Activated CD4-positive, alpha-beta T cell treated with anti-CD3 and anti-CD28 coated beads, Interleukin-2, amount 10 ng/mL, durations not matched to agents 7 days and 5 days (primary cell): ENCODE measurements around the gene STAT4. TPM values are rescaled to one million over a fixed set of nuclear protein-coding genes. Genes with fewer than 3 reads are reported as not detected.

Experiments
- CTCF ChIA-PET: fragments of 350-600 bp; sonication (Branson Sonifier 250); formaldehyde crosslinking; loops from one replicate; lab custom pipeline; 2021; ENCODE audit warnings: antibody characterized with exemption; lab: Charles Lee
- POLR2A ChIA-PET: fragments of 350-600 bp; sonication (Branson Sonifier 250); formaldehyde crosslinking; loops from one replicate; lab custom pipeline; 2021; ENCODE audit warnings: antibody characterized with exemption; lab: Charles Lee
- DNase-seq: peaks from one replicate; pipeline ENCODE4 v3.0.0-alpha.2; 2020
- H3K27ac Mint-ChIP-seq: one replicate; pipeline ENCODE4 v1.8.0; 2021; ENCODE audit warnings: mild to moderate bottlenecking, moderate library complexity, mixed read lengths
- H3K27me3 Mint-ChIP-seq: one replicate; pipeline ENCODE4 v1.8.0; 2021; ENCODE audit warnings: mixed read lengths
- H3K36me3 Mint-ChIP-seq: one replicate; pipeline ENCODE4 v1.8.0; 2021; ENCODE audit warnings: low read depth, mixed read lengths
- H3K4me1 Mint-ChIP-seq: one replicate; pipeline ENCODE4 v1.8.0; 2021; ENCODE audit warnings: mixed read lengths
- H3K4me3 Mint-ChIP-seq: one replicate; pipeline ENCODE4 v1.8.0; 2021; ENCODE audit warnings: mild to moderate bottlenecking, moderate library complexity, mixed read lengths
- H3K9me3 Mint-ChIP-seq: one replicate; pipeline ENCODE4 v1.8.0; 2021; ENCODE audit warnings: mixed read lengths
- total RNA-seq, 2 experiments: library from RNA; stranded (reverse); gene quantifications; one replicate each; pipeline ENCODE4 v1.2.3, GENCODE V29; 2021

Gene STAT4
- total RNA-seq, 2 experiments from 2014 or later, result 72.6 to 84.4 TPM

DNA sequence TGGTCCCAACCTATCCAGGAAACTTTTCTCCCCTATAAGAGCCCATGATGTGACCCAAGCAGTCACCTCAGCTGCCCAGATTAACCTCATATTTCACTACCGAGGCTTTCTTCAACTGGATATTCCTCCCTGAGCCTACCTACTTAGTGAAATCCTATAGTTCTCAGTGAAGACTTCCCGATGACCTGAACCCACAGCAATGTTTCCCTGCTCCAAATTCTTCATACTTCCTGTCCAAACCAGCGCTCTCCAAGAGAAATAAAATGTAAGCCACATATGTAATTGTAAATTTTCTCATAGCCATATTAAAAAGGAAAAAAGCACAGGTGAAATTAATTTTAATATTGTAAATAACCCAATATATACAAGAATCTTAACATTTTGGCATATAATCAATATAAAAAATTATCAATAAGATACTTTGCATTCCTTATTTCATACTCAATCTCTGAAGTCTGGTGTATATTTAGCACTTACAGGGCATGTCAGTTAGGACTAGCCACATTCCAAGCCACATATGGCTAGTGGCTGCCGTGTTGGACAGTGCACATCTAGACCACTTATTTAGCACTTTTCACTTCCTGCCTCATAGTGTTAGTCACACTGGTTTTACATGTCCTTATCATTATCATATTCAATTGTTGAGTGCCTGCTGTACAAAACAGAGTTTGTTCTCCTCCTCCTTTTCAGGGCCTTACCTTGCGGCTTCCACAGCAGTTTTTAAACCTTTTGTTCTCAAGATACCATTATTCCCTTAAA is 1.9 kb upstream of the STAT4 start:
- no peak for DNase-seq
- H3K27me3 Mint-ChIP-seq, result no peaks in the 10 kb centered on the region
- peaks cover 7% of the 10 kb centered on the region for H3K36me3 Mint-ChIP-seq
- peak overlapping the region; percentile 55 for H3K27ac Mint-ChIP-seq
- H3K4me3 Mint-ChIP-seq, result no peak overlapping the region
- POLR2A ChIA-PET, result no interaction called here
- no peaks in the 10 kb centered on the region for H3K9me3 Mint-ChIP-seq
- CTCF ChIA-PET, result no interaction called here
- peaks cover 54% of the 10 kb centered on the region for H3K4me1 Mint-ChIP-seq

DNA sequence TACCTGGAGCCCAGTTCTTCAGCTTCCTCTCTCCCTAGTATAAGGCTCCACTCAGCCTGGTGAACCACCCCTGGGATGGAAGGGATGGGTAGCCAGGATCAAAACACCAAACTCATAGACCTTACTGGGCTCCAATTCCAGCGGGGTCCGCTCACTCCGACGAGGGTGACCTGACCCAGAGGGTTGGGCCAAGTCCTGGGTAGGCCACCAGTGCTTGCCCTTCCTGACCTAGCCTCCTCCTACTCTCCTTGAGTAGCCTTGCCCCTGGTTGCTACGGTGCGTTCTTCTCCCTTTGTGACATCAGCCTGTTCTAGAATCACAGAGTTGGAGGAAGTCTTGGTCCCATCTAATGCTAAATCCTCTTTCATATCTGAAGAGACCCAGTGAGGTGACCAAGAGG is 537 bp upstream of the STAT4 start:
- H3K4me3 Mint-ChIP-seq, result peak overlapping the region; percentile 93
- POLR2A ChIA-PET, result no interaction called here
- no peaks in the 10 kb centered on the region for H3K9me3 Mint-ChIP-seq
- H3K4me1 Mint-ChIP-seq, result peaks cover 63% of the 10 kb centered on the region
- H3K27ac Mint-ChIP-seq, result peak overlapping the region; percentile 96
- no peak for DNase-seq
- no peaks in the 10 kb centered on the region for H3K27me3 Mint-ChIP-seq
- CTCF ChIA-PET, result interaction anchor here (1.0 to 4.3 kb wide), 4 partner anchors 7 to 99 kb away, joined by 3 to 29 read pairs (median 5); no protein-coding TSS in a partner anchor
- H3K36me3 Mint-ChIP-seq, result peaks cover 19% of the 10 kb centered on the region

DNA sequence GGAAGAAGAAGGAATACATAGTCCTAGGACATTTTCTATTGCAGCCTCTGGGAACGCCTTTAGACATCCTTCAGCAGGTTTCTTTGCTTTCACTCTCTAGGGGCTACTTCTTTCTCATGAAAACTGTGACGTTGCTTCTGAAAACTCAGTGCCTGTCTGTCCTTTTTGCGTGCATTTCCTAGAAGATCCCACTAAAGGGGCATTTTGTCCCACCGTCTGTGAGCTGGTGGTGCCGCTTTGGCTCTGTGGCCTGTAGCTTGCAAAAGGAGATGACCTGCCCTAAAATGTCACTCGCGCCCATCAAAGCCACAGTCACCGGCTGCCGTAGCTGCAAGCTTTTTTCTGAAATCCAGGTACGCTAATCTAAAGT is 579 bp downstream of the STAT4 start:
- peak overlapping the region; percentile 96 for H3K27ac Mint-ChIP-seq
- peaks cover 66% of the 10 kb centered on the region for H3K4me1 Mint-ChIP-seq
- peak; percentile 39 for DNase-seq
- ChIA-PET CTCF (interaction anchor here (0.9 to 4.3 kb wide), 7 partner anchors 9 to 98 kb away, joined by 3 to 29 read pairs (median 5); no protein-coding TSS in a partner anchor), POLR2A (interaction anchor here (0.6 to 0.9 kb wide), 2 partner anchors 88 to 102 kb away, joined by 3 read pairs; no protein-coding TSS in a partner anchor)
- H3K4me3 Mint-ChIP-seq, result peak overlapping the region; percentile 93
- H3K36me3 Mint-ChIP-seq, result peaks cover 29% of the 10 kb centered on the region
- no peaks in the 10 kb centered on the region for H3K9me3 Mint-ChIP-seq
- H3K27me3 Mint-ChIP-seq, result no peaks in the 10 kb centered on the region

DNA sequence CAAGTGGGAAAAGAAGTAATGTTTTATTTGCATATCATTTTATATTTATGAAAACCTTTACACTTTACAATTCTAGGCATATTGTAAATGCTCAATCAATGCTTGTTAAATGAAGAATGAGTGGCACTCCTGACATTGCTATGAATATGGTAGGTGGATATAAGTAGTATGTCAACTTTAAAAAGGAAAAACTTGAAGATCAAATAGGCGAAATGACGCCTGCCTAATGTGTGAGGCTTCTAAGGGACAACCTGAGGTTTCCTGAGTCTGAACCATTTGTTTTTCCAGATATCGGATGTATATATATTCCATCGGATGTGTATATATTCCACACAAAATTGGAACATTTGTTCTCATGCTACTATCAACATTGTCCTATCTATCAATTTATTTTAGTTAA is 1.4 kb downstream of the STAT4 start:
- no peak for DNase-seq
- Mint-ChIP-seq H3K4me1 (peaks cover 58% of the 10 kb centered on the region), H3K27me3 (no peaks in the 10 kb centered on the region), H3K36me3 (peaks cover 33% of the 10 kb centered on the region), H3K4me3 (peak overlapping the region; percentile 93), H3K9me3 (no peaks in the 10 kb centered on the region), H3K27ac (peak overlapping the region; percentile 96)
- ChIA-PET CTCF (interaction anchor here (1.0 to 4.3 kb wide), 6 partner anchors 9 to 97 kb away, joined by 3 to 29 read pairs (median 6); no protein-coding TSS in a partner anchor), POLR2A (no interaction called here)

DNA sequence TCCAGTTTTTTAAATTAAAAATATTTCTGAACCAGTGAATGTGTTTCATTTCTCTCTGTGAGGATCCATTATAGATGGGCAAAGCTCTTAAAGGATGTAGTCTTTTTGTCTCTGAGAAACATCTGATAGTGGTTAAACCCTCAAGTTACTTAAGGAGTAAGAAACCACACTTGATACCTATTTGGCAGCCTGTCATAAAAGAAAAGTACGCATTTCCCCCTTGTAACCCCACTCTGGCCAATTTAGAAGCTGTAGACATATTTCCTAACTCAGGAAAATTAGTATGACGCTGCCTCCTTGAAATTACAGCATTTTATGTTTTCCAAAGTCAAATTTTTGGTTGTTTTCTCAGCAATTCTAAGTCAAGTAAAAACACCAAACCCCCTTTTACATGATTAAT is 2.0 kb downstream of the STAT4 start:
- CTCF ChIA-PET, result interaction anchor here (0.9 to 4.3 kb wide), 6 partner anchors 13 to 162 kb away, joined by 3 to 29 read pairs (median 6); no protein-coding TSS in a partner anchor
- peak overlapping the region; percentile 96 for H3K27ac Mint-ChIP-seq
- POLR2A ChIA-PET, result interaction anchor here (0.6 to 0.7 kb wide), 3 partner anchors 10 to 98 kb away, joined by 3 to 4 read pairs (median 3); no protein-coding TSS in a partner anchor
- no peaks in the 10 kb centered on the region for H3K27me3 Mint-ChIP-seq
- peaks cover 62% of the 10 kb centered on the region for H3K4me1 Mint-ChIP-seq
- H3K4me3 Mint-ChIP-seq, result peak overlapping the region; percentile 93
- no peaks in the 10 kb centered on the region for H3K9me3 Mint-ChIP-seq
- H3K36me3 Mint-ChIP-seq, result peaks cover 39% of the 10 kb centered on the region
- peak; percentile 25 for DNase-seq

DNA sequence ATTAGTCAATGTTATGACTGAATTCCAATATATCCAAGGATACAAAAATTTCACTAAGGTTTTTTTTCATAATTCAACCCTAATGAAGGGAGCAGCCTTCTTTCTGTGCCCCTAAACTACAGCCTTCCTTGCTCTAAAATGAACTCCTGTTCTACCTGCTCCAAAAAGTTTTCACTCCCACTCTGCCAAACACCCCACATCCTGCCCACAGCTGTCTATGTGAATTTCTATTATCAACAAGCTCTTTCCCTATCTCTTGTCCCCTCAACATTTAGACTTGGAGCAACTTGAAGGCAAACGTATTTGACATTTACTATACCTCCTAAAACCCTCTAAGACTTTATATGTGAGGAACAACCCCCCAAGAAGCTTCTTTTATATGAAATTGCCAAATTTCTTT is 2.5 kb downstream of the STAT4 start:
- Mint-ChIP-seq H3K36me3 (peaks cover 42% of the 10 kb centered on the region), H3K9me3 (no peaks in the 10 kb centered on the region), H3K27ac (peak overlapping the region; percentile 96), H3K27me3 (no peaks in the 10 kb centered on the region), H3K4me1 (peaks cover 60% of the 10 kb centered on the region), H3K4me3 (peak overlapping the region; percentile 93)
- ChIA-PET CTCF (interaction anchor here (0.9 to 4.3 kb wide), 5 partner anchors 12 to 162 kb away, joined by 3 to 29 read pairs (median 6); no protein-coding TSS in a partner anchor), POLR2A (interaction anchor here (0.6 to 0.7 kb wide), 3 partner anchors 9 to 97 kb away, joined by 3 to 4 read pairs (median 3); no protein-coding TSS in a partner anchor)
- DNase-seq, result no peak

DNA sequence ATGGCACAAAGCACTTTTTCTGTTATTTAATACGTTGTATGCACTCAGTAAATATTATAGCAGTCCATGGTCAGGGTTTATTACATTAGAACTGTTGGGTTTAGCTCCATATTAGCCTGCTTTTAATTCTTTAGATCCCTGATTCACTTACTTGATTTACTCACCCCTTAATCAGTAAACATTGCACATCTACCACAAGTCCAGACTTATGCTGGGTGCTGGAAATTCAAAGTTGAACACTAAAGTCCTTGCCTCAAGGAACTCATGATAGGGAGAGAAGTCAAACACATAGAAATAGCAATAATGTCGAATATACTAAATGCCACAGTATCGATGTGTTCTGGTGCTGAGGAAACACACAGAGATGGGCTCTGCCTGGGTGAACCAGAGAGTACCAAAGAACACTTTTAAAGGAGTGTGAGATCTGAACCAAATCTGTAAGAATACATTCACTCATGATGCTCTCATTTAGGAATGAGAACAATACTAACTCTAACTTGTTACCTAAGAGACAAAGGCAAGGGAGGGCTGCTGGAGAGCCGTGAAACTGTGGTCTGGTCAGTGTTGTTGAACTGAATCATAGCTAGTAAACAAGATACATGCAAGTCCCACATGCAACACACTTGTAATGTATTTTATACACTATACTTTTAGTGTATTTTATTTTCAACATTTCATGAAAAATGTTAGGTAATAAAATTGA is 4.9 kb downstream of the STAT4 start:
- POLR2A ChIA-PET, result no interaction called here
- Mint-ChIP-seq H3K9me3 (no peaks in the 10 kb centered on the region), H3K4me3 (no peak overlapping the region), H3K4me1 (peaks cover 45% of the 10 kb centered on the region), H3K27me3 (no peaks in the 10 kb centered on the region), H3K36me3 (peaks cover 56% of the 10 kb centered on the region), H3K27ac (no peak overlapping the region)
- CTCF ChIA-PET, result interaction anchor here (1.3 to 2.8 kb wide), 2 partner anchors 10 to 93 kb away, joined by 7 to 12 read pairs; no protein-coding TSS in a partner anchor
- DNase-seq, result no peak

DNA sequence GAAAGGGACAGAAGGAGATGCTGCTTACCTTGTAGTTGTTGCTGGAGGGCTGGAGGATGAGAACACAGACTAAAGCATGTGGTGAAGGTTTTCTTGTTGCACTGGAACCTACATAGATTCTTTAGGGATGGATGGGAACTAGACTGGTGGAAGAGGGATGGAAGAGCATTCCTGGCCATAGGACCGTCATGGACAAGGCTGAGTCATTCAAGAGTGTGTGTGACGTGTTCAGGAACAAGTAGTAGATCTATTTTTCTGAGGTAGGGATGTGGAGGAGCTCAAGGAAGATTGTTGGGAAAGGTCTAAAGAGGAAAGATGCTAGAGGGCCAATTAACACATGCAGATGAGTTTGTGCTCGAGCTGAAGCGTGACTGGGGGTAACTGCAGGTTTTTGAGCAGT is 6.6 kb downstream of the STAT4 start:
- no peak for DNase-seq
- H3K9me3 Mint-ChIP-seq, result peaks cover 6% of the 10 kb centered on the region
- peaks cover 60% of the 10 kb centered on the region for H3K4me1 Mint-ChIP-seq
- ChIA-PET POLR2A (no interaction called here), CTCF (interaction anchor here (1.3 to 1.4 kb wide), 2 partner anchors 11 to 92 kb away, joined by 4 read pairs; no protein-coding TSS in a partner anchor)
- no peak overlapping the region for H3K27ac Mint-ChIP-seq
- no peaks in the 10 kb centered on the region for H3K27me3 Mint-ChIP-seq
- H3K36me3 Mint-ChIP-seq, result peaks cover 73% of the 10 kb centered on the region
- H3K4me3 Mint-ChIP-seq, result no peak overlapping the region

DNA sequence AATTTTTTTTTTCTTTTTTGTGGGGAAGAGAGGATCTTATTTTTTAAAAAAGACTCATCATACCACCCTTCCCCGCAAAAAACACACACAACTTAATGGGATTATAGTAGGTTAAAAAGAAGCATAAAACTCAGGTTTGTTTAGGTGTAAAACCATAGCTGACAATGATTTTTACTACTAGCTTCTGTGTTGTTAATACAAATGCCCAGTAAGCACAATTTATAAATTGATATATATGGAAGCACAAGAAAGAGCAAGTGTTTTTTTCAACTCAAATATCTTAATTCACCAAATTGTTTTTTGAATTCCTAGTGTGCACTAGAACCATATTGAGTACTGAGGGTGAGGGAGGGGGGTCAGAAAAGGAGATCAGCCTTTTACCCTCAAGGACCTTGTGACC is 7.0 kb downstream of the STAT4 start:
- CTCF ChIA-PET, result interaction anchor here (0.7 to 1.4 kb wide), 3 partner anchors 11 to 115 kb away, joined by 3 to 4 read pairs (median 4); no protein-coding TSS in a partner anchor
- H3K27ac Mint-ChIP-seq, result no peak overlapping the region
- H3K36me3 Mint-ChIP-seq, result peaks cover 77% of the 10 kb centered on the region
- no peak overlapping the region for H3K4me3 Mint-ChIP-seq
- POLR2A ChIA-PET, result no interaction called here
- no peaks in the 10 kb centered on the region for H3K27me3 Mint-ChIP-seq
- DNase-seq, result no peak
- H3K4me1 Mint-ChIP-seq, result peaks cover 61% of the 10 kb centered on the region
- peaks cover 6% of the 10 kb centered on the region for H3K9me3 Mint-ChIP-seq

DNA sequence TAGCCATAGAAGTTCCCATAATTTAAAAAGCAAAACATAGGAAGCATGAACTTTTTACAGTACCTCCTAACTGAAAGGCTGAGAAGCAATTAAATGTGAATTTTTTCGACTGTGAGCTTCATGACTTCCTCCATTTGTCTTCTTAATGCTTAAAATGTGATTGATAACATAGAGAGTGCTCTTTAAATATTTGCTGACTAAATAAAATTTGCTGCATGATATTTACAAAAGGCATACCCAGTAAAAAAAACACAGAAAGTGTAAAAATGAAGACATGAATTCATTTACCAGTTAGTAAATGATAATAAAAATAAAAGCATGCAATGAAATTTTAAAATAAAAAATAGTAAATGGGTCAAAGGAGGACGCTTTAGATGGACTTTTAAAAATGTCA is 21.9 kb downstream of the STAT4 start:
- CTCF ChIA-PET, result interaction anchor here (1.4 to 1.6 kb wide), 2 partner anchors 20 to 77 kb away, joined by 5 to 6 read pairs; no protein-coding TSS in a partner anchor
- H3K4me1 Mint-ChIP-seq, result peaks cover 51% of the 10 kb centered on the region
- no peaks in the 10 kb centered on the region for H3K27me3 Mint-ChIP-seq
- peaks cover 64% of the 10 kb centered on the region for H3K36me3 Mint-ChIP-seq
- POLR2A ChIA-PET, result no interaction called here
- H3K27ac Mint-ChIP-seq, result no peak overlapping the region
- no peak for DNase-seq
- no peak overlapping the region for H3K4me3 Mint-ChIP-seq
- peaks cover 15% of the 10 kb centered on the region for H3K9me3 Mint-ChIP-seq

DNA sequence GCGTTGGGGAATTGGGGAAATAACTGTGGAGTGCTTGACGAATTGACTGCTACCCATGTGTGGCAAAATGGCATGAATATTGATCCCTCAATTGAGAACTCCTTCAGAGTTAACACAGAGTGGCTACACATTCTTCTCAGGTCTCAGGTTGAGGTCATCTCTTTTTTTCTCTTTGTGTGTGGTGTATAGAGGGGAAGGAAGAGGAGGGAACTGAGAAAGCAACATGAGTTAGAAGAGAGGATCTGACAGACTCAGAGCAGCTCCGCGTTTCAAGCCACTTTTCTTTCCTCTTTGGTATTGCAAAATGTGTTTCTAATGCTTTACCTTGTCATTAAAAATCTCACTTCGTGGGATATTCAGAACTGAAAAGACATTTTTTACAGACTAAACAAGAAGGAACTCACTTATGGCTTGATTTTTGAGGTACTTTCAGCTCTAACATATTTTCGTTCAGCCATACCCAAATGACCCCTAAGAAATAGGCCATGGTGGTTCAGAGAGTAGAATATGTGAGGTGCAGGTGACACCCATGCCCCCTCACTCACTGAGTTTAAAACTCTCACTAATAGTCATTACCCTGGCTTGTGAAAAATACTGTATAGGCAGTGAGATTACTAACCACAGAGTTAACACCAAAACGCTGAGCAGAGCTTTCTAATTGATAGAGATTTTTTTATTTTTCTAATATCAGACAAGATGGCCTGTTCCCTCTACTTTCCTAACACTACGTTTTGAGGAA is 22.5 kb downstream of the STAT4 start:
- peak overlapping the region; percentile 67 for H3K27ac Mint-ChIP-seq
- peaks cover 15% of the 10 kb centered on the region for H3K9me3 Mint-ChIP-seq
- CTCF ChIA-PET, result interaction anchor here (0.6 to 2.1 kb wide), 3 partner anchors 9 to 76 kb away, joined by 3 to 10 read pairs (median 3); no protein-coding TSS in a partner anchor
- H3K27me3 Mint-ChIP-seq, result no peaks in the 10 kb centered on the region
- H3K36me3 Mint-ChIP-seq, result peaks cover 66% of the 10 kb centered on the region
- POLR2A ChIA-PET, result no interaction called here
- H3K4me3 Mint-ChIP-seq, result no peak overlapping the region
- no peak for DNase-seq
- H3K4me1 Mint-ChIP-seq, result peaks cover 56% of the 10 kb centered on the region

DNA sequence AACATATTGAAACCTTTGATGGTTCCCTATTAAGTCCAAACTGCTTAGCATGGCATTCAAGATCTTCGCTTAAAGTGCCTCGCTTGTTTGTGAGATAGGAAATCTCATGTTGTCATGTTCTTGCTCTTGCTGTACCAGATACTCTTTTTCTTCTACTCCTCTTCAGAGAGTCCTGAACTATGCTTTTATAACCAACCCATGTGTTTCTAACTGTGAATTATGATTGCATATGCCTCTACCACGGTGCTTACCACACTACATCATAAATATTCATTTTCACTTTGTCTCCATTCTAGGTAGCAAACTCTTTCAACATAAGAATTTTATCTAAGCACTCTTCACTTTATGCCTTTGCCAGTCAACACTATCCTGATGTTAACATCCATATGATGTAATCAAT is 23.6 kb downstream of the STAT4 start:
- H3K4me3 Mint-ChIP-seq, result no peak overlapping the region
- no peak for DNase-seq
- H3K27ac Mint-ChIP-seq, result peak overlapping the region; percentile 6
- no peaks in the 10 kb centered on the region for H3K27me3 Mint-ChIP-seq
- peaks cover 62% of the 10 kb centered on the region for H3K4me1 Mint-ChIP-seq
- peaks cover 69% of the 10 kb centered on the region for H3K36me3 Mint-ChIP-seq
- CTCF ChIA-PET, result interaction anchor here (1.3 to 2.1 kb wide), 5 partner anchors 10 to 64 kb away, joined by 3 to 10 read pairs (median 4); no protein-coding TSS in a partner anchor
- H3K9me3 Mint-ChIP-seq, result peaks cover 15% of the 10 kb centered on the region
- POLR2A ChIA-PET, result no interaction called here
